Measurements from ENCODE around the gene LENG8.

LENG8 gene

GRCh38 chr19:54448774-54449700 lies at the start of gene LENG8:
LENG8 (plus strand) TSS chr19:54449199; CDS start chr19:54451345, 2,146 bp downstream.
- H3K4me3 ChIP-seq (ENCODE audit: low read depth, low read length), result peak within 1 kb of the TSS; percentile 98
- peak; percentile 94 for DNase-seq (ENCODE audit: low read depth, low spot score)
- POLR2A ChIA-PET, result interaction anchor here (0.6 to 3.2 kb wide), 10 partner anchors 10 to 1131 kb away, joined by 3 to 49 read pairs (median 8); partner anchors contain the start of genes CDC42EP5, LENG9 and ZNF579
- no peak for TF ChIP-seq CTCF (IDR thresholded peaks at IDR 0.05; ENCODE audit: insufficient read depth, low read length, missing control alignments)
- CTCF ChIA-PET, result interaction anchor here (0.8 to 3.2 kb wide), 6 partner anchors 9 to 29 kb away, joined by 3 to 23 read pairs (median 4); partner anchors contain the start of gene CDC42EP5

GRCh38 chr19:54400913-54401312 lies 48.1 kb upstream of the LENG8 start:
- TF ChIP-seq CTCF (IDR thresholded peaks at IDR 0.05; ENCODE audit: insufficient read depth, low read length, missing control alignments), result no peak
- no peak for DNase-seq (ENCODE audit: low read depth, low spot score)
- ChIA-PET CTCF (interaction anchor here (1.1 kb wide), 1 partner anchor 10 kb away, joined by 4 read pairs; no protein-coding TSS in a partner anchor), POLR2A (no interaction called here)
- no peak overlapping the region for H3K4me3 ChIP-seq (ENCODE audit: low read depth, low read length)

- no peak for DNase-seq (ENCODE audit: low read depth, low spot score)
- CTCF ChIA-PET, result interaction anchor here (1.7 kb wide), 1 partner anchor 12 kb away, joined by 11 read pairs; no protein-coding TSS in a partner anchor
These were observed 45.9 kb upstream of the LENG8 start for GRCh38 chr19:54403054-54403453.

GRCh38 chr19:54405628-54406027 lies 43.4 kb upstream of the LENG8 start:
- ChIA-PET POLR2A (no interaction called here), CTCF (interaction anchor here (1.7 kb wide), 1 partner anchor 14 kb away, joined by 8 read pairs; no protein-coding TSS in a partner anchor)
- H3K4me3 ChIP-seq (ENCODE audit: low read depth, low read length), result no peak overlapping the region
- no peak for DNase-seq (ENCODE audit: low read depth, low spot score)
- TF ChIP-seq CTCF (IDR thresholded peaks at IDR 0.05; ENCODE audit: insufficient read depth, low read length, missing control alignments), result no peak

More at GRCh38 chr19:54403054-54403453, 45.9 kb upstream of the LENG8 start:
- H3K4me3 ChIP-seq (ENCODE audit: low read depth, low read length), result no peak overlapping the region
- TF ChIP-seq CTCF (IDR thresholded peaks at IDR 0.05; ENCODE audit: insufficient read depth, low read length, missing control alignments), result no peak
- POLR2A ChIA-PET, result no interaction called here

GRCh38 chr19:54407780-54408179 lies 41.2 kb upstream of the LENG8 start:
- TF ChIP-seq CTCF (IDR thresholded peaks at IDR 0.05; ENCODE audit: insufficient read depth, low read length, missing control alignments), result no peak
- H3K4me3 ChIP-seq (ENCODE audit: low read depth, low read length), result no peak overlapping the region
- ChIA-PET POLR2A (no interaction called here), CTCF (interaction anchor here (0.8 to 2.5 kb wide), 2 partner anchors 17 to 19 kb away, joined by 3 to 15 read pairs; no protein-coding TSS in a partner anchor)
- no peak for DNase-seq (ENCODE audit: low read depth, low spot score)

GRCh38 chr19:54408456-54409026 lies 40.5 kb upstream of the LENG8 start:
- ChIA-PET POLR2A (no interaction called here), CTCF (interaction anchor here (2.5 kb wide), 1 partner anchor 18 kb away, joined by 15 read pairs; no protein-coding TSS in a partner anchor)
- H3K4me3 ChIP-seq (ENCODE audit: low read depth, low read length), result no peak overlapping the region
- no peak for TF ChIP-seq CTCF (IDR thresholded peaks at IDR 0.05; ENCODE audit: insufficient read depth, low read length, missing control alignments)
- DNase-seq (ENCODE audit: low read depth, low spot score), result no peak
